ENCODE measurements around the gene ABI3BP. TPM values are rescaled to one million over a fixed set of nuclear protein-coding genes. Genes with fewer than 3 reads are reported as not detected.

Gene ABI3BP
- total RNA-seq, 1 experiment from 2014 or later, result 0.28 TPM

DNA sequence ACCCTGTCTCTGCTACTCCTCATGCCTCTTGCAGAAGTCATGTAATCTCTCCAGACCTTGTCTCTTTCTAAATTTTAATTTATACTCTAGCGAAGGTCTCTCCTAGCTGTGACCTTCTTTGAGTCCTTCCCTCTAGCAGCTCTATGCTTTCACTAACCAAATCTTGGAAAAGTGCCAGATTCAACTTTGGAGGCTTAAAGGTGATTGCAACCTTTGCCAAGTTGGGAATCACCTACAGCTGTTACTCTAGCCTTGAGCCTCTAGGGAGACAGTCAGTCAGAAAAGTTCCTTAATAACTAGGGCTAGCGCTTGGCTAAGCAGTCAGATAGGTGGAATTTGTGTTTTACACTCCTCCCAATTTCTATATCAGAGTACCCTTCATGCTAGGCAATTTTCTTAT is 46.1 kb upstream of the ABI3BP start:
- H3K23ac ChIP-seq (ENCODE audit: insufficient read length, low read depth, low read length), result no peak overlapping the region
- no peak overlapping the region for H2AK5ac ChIP-seq (ENCODE audit: insufficient read length, low read length)
- H4K20me1 ChIP-seq (ENCODE audit: control insufficient read depth, insufficient read depth, insufficient read length), result no peaks in the 10 kb centered on the region
- H3K36me3 Mint-ChIP-seq (ENCODE audit: insufficient read depth in 1 of 3, low read depth in 3 of 3), result 0 out of 7 replicates have a peak, but pooled peaks cover 0 to 1% (median 0%) of the 10 kb centered on the region in 3 experiments
- H2BK15ac ChIP-seq (ENCODE audit: low read depth, low read length), result no peak overlapping the region
- no peak overlapping the region for H3K4me2 ChIP-seq (ENCODE audit: insufficient read depth, insufficient read length, low read length)
- no peak overlapping the region for H4K5ac ChIP-seq (ENCODE audit: insufficient read length, low read depth, low read length)
- no peak overlapping the region for H3K14ac ChIP-seq (ENCODE audit: insufficient read depth, low read length)
- no peak overlapping the region for H2BK5ac ChIP-seq (ENCODE audit: insufficient read length, low read length)
- no peak for DNase-seq
- H3K79me1 ChIP-seq (ENCODE audit: insufficient read depth, low read depth, low read length, poor library complexity, severe bottlenecking), result no peaks in the 10 kb centered on the region
- H2AFZ ChIP-seq (ENCODE audit: low read length), result no peak overlapping the region
- H2BK20ac ChIP-seq (ENCODE audit: low read depth, low read length, poor library complexity, severe bottlenecking), result no peak overlapping the region
- no peaks in the 10 kb centered on the region for H3K27me3 ChIP-seq (ENCODE audit: insufficient read depth, low read length)
- no peak overlapping the region for H3K56ac ChIP-seq (ENCODE audit: insufficient read length, low read depth, low read length)
- H3K27me3 Mint-ChIP-seq (ENCODE audit: low read depth), result no peaks in the 10 kb centered on the region
- no peak overlapping the region for H3T11ph ChIP-seq (ENCODE audit: low read length)
- no peak overlapping the region for H4K91ac ChIP-seq (ENCODE audit: insufficient read length, low read depth, low read length)
- no peaks in the 10 kb centered on the region for H3K23me2 ChIP-seq (ENCODE audit: insufficient read length, low read depth, low read length, poor library complexity, severe bottlenecking)
- no peak overlapping the region for H2BK12ac ChIP-seq (ENCODE audit: insufficient read length, low read depth, low read length)
- peaks cover 14 to 29% of the 10 kb centered on the region in 2 experiments; a peak in 3 of 4 replicates for H3K4me1 Mint-ChIP-seq
- WGBS (ENCODE audit: extremely low coverage, insufficient read length, low lambda C conversion rate), result no CpG with 5 or more reads among the region's 2 CpGs
- TF ChIP-seq, protein P1, sequence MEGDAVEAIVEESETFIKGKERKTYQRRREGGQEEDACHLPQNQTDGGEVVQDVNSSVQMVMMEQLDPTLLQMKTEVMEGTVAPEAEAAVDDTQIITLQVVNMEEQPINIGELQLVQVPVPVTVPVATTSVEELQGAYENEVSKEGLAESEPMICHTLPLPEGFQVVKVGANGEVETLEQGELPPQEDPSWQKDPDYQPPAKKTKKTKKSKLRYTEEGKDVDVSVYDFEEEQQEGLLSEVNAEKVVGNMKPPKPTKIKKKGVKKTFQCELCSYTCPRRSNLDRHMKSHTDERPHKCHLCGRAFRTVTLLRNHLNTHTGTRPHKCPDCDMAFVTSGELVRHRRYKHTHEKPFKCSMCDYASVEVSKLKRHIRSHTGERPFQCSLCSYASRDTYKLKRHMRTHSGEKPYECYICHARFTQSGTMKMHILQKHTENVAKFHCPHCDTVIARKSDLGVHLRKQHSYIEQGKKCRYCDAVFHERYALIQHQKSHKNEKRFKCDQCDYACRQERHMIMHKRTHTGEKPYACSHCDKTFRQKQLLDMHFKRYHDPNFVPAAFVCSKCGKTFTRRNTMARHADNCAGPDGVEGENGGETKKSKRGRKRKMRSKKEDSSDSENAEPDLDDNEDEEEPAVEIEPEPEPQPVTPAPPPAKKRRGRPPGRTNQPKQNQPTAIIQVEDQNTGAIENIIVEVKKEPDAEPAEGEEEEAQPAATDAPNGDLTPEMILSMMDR (conservative IDR thresholded peaks at IDR 0.05), result no peak
- H3K18ac ChIP-seq (ENCODE audit: insufficient read length, low read depth, low read length), result no peak overlapping the region
- H4K8ac ChIP-seq (replicated peaks; ENCODE audit: insufficient read length, low read depth, low read length), result no peak overlapping the region
- H2BK120ac ChIP-seq (ENCODE audit: low read depth, low read length, poor library complexity, severe bottlenecking), result no peak overlapping the region
- no peaks in the 10 kb centered on the region for H3K9me3 ChIP-seq (ENCODE audit: control insufficient read depth, low read depth, low read length)
- H3K9me3 Mint-ChIP-seq, result peaks cover 0 to 2% of the 10 kb centered on the region in 2 experiments; a peak in 1 of 5 replicates
- no peak overlapping the region for H3K4ac ChIP-seq (ENCODE audit: low read depth, low read length)
- H3K9ac ChIP-seq (ENCODE audit: extremely low read depth, insufficient read length, low read length), result no peak overlapping the region
- peaks cover 5% of the 10 kb centered on the region; the same call in 1 of the 2 replicates for H3K4me1 ChIP-seq (ENCODE audit: insufficient read depth, low read length)
- no peaks in the 10 kb centered on the region for H3K79me2 ChIP-seq (ENCODE audit: insufficient read depth, low read length)
- peak overlapping the region in 1 of 3 experiments; percentile 45; a peak in 1 of 7 replicates for H3K27ac Mint-ChIP-seq
- no peak overlapping the region for H3K27ac ChIP-seq (ENCODE audit: insufficient read length, low read depth, low read length)
- no peak overlapping the region for H3K4me3 Mint-ChIP-seq

Data from H9 (cell line).